Middle frontal gyrus (tissue), 1 donor: ENCODE data around the gene MAN1A2.
"Not testable (repeated sequence)": the region's sequence is repeated elsewhere in the genome, so short reads cannot be mapped to it uniquely, and the experiment has no call there.

Source experiments
- DNase-seq: peaks from one replicate; pipeline ENCODE4 v3.0.0-alpha.2; 2015; ENCODE audit warnings: low spot score; ENCODE audit errors: extremely low spot score

The MAN1A2 gene

DNA sequence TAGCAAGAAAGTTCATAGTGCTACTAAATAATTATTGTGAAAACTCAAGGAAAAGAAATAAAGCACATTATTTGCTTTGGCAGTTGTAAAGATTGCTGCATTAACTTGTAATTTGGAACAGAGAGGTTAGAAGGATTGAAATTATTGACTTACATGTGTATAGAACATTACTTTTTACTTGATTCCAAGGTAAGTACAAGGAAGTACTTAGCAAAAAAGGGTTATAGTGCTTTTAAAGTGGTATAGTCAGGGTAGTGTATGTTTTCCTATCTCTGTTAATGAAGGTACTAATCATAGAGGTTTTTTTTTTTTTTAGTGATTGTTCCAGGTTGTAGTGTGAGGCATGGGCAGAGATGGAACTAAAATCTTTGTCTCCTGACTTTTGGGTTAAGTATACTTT lies 29.4 kb downstream of the MAN1A2 start:
- DNase-seq = no peak

DNA sequence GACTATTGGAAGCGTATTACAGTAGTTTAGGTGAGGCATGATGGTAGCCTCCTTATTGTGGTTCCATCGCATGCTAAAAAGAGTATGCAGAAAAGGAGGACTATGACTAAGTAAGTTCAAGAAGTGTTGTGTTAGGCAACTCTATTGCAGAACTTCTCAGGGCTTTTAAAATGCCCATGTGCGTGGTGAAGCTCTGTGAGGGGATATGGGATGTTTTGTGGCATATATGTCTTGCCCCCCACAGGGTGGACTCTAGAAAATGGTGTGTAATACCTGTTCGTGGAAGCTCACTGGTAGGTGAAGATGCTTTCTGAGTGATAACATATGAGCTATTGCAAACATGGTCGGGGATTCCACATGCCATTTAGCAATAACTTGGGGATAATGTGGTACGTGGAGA lies 31.7 kb downstream of the MAN1A2 start:
- DNase-seq = no peak

DNA sequence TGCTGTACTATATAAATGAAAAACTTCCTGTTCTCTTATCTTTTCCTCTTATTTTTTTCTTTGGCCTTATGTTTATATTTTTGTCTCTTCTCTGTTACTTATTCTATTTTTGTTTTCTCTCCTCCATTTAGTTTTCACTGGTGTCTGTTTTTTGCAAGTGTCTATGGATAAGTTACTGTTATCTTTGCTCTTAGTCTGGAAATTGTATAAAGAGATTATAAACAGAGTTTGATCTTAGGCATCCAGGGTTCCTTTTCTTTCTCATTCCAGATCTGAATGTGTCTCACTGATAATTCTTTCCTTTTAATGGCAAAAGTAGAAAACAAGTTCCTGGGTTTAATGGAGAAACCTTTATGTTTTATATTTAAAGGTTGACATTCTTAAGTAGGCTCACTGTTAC lies 34.5 kb downstream of the MAN1A2 start:
- DNase-seq = no peak

DNA sequence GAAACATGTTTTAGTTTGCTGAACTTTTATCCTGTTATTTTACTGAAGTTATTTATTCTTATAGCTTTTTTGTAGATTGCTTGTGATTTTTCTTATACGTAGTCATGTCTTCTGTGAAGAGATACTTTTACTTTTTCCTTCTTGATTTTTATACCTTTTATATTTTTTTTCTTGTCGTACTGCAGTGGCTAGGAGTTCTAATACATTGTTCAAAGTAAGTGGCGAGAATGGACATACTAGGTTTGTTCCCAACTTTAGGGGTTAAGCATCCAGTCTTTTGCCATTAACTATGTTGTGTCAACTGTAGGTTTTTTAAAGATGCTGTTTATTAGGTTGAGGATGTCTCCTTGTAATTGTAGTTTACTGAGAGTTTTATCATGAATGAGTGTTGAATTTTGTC lies 36.3 kb downstream of the MAN1A2 start:
- no peak for DNase-seq

DNA sequence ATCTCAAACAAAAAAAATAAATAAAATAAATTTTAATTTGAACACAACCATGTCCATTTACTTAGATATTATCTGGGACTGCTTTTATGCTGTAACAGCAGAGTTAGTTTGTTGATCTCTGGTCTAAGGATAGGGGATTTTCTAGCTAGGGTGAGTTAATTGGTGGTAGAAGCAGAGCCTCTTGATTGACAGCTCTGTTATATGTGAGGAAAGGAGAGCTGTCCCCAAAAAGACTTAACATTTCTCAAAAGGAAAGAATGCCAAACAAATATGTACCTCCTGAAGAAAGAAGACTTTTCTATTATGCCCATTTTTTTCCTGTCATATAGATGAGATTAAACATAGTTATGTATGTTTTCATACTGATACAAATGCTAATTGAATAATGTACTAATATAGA lies 37.8 kb downstream of the MAN1A2 start:
- no peak for DNase-seq

DNA sequence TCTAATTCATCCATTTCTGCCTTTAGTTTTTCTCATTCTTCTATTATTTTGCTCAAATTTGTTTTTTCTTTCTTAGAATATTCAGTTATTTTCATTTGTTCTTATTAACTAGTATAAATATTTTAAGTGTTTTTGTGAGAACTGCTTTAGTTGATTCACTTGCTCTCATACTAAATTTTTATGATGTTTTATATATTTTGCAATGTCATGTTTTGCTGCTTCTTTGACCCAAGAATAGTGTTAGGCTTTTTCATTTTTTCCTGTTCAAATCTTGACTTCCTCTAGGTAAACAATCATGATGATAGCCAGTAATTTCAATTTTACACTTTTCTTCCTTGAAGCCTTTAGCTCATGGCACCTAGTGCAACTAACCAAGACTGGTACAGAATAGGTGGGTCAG lies 45.2 kb downstream of the MAN1A2 start:
- DNase-seq = no peak

DNA sequence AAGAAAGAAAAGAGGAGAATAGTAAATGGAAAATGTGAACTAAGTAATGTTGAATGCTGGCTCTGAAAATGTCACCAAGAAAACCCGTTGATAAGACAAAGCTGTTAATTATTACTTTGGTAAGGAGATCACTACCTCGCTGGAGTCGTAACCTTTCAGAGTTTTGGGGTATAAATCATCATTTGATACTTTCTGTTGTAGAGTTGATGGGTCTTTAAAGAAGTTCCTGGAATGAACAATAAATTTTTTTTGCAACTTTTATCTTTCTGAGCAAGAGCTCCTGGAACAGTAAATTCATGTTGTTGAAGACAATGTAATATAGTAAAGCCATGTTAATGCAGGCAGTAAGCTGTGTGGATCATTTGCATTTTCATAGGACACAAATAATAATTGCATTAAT lies 46.2 kb downstream of the MAN1A2 start:
- no peak for DNase-seq

DNA sequence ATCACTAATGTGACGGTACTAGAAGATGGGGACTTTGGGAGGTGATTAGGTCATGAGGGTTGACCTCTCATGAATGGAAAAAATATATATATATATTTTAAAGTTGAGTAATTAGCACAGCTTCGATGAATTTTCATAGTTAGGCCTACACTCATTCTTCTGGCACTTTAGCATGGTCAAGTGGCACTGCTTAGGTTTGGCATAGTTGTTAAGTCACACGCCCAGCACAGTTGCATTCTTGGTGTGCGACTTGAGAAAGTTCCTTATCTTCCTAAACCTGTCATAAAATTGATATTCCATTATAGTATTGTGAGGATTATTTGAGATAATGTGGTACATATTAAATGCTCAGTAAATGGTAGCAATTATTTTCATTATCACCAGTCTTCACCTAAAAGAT lies 47.7 kb downstream of the MAN1A2 start:
- DNase-seq = no peak

DNA sequence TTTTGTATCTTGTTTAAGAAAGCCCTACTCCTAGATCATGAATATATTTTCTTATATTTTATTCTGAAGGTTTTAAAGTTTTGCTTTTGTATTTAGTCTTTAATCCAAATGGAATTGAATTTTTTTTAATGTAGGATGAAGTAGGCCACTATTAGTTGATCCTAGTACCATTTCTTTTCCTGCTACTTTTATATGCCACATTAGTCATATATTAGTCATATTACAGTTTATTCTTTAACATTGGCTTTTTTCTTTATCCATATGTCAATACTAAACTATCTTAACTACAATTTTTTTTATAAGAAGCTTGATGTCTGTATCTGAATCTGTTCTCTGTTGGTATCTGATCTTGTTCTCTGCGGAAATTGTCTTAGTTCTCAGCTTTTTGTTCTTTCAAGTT lies 48.8 kb downstream of the MAN1A2 start:
- no peak for DNase-seq

DNA sequence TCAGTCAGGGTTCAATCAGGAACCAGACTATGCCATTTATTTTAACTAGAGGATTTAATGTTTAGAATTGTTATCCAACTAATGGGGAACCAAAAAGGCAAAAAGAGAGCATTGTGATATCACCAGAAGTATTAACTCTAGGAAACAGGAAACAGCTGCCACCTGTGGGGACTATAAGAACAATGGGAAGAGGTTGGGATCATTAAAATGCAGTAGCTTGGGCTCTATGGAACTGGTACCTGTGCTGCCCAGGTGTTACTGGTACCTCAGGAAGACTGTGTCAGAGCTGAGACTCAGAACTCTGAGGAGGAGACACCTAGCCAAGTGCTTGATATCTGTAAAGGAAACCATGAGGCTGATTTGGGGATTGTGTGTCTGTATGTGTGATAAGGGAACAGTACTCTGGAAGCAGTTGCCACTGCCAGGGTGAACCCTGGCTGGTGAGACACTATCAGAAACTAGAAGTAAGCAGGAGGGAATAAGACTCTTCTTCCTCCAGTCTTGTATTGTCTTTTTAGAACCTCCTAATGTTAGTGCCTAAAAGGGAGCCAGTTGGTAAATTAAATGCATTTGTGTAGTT lies 49.4 kb downstream of the MAN1A2 start:
- no peak for DNase-seq

DNA sequence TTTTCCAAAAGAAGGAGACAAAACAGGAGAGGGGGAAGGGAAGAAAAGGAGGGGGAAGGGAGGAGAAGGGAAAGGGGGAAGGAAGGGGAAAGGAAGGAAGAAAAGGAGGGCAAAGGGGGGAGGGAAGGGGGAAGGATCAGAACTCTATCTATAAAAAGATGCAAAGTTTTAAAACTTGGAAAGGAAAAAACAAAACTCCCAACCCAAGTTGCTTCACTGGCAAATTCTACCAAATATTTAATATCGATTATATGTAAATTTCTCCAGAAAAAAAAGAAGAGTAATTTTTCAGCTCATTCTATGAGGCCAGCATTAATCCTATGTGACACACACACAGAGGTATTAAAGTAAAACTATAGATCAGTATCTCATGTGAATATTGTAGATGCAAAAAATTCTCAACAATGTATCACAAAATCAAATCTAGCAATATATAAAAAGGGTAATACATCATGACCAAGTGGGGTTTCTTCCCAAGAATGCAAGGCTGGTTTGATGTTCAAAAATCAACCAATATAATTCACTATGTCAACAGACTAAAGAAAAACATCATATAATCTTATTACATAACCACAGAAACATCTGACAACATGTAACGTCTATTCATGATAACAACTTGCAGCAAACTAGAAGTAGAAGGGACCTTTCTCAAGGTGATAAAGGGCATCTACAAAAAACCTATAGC lies 57.9 kb downstream of the MAN1A2 start:
- DNase-seq = no peak

DNA sequence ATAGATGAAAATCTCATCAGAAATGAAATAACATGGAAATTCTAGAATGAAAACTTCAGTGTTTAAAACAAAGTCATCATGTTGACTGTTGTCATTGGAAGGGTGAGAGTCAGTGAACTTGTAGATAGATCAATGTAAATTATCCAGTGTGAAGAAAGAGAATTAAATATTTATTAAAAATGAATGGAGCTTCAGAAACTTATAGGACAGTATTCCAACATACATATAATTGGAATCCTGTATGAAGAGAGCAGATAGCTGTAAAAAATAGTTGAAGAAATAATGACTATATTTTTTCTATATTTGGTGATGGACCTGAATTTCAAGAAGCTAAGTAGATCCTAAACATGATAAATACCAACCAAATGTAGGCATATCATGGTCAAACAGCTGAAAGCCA lies 60.0 kb downstream of the MAN1A2 start:
- no peak for DNase-seq

DNA sequence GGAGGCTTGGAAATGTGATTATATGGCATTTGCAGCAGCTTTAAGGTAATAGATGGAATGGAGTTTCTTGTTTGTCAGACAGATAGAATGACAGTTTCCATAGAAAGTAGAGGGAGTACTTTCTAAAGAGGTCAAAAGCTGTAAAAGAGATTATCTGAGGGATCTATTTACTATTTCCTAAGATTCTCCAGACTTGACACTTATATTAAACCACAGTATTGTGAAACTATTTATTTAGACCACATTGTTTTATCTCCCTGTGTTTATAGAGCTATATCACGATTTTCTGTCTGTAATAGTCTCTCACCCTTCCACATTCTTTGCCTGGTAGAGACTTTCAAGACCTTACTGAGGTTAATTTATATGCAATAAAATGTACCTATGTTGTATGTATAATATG lies 66.7 kb downstream of the MAN1A2 start:
- DNase-seq = no peak

DNA sequence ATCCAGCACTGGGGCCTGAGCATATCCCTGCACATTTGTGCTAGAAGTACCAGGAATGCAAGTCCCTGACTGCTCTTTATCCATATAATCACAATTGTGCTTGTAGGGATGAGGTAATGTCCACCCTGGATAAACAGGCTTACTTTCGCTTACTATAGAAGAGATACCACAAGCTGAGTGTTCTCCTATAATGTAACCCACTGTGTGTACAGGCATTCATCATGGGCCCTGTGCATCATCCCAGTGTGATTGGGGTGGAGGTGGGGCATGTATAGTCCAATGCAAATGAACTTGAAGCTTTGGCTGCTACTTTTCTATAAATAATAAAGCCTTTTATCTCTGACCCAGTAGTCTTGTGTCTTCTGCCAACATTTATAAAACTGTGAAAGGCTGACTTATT lies 69.3 kb downstream of the MAN1A2 start:
- DNase-seq = no peak

DNA sequence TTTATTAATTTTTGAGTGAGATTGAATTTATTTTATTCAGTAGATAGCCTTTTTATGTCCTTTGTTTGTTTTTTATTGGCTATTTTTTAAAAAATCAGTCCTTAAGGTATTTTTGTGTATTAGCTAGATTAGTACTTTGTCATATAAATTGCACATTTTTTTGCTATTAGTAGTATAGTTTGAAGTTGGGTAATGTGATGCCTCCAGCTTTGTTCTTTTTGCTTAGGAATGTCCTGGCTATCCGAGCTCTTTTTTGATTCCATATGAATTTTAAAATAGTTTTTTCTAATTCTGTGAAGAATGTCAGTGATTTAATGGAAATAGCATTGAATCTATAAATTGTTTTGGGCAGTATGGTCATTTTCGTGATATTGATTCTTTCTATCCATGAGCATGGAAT lies 80.4 kb downstream of the MAN1A2 start:
- DNase-seq = no peak

DNA sequence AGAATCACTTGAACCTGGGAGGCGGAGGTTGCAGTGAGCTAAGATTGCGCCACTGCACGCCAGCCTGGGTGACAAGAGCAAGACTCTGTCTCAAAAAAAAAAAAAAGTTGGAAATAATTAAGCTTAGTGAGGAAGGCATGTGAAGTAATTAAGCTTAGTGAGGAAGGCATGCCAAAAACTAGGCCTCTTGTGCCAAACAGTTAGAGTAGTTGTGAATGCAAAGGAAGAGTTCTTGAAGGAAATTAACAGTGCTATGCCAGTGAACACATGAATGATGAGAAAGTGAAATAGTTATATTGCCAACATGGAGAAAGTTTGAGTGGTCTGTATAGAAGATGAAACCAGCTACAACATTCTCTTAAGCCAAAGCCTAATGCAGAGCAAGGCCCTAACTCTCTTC lies 85.0 kb downstream of the MAN1A2 start:
- DNase-seq = no peak

DNA sequence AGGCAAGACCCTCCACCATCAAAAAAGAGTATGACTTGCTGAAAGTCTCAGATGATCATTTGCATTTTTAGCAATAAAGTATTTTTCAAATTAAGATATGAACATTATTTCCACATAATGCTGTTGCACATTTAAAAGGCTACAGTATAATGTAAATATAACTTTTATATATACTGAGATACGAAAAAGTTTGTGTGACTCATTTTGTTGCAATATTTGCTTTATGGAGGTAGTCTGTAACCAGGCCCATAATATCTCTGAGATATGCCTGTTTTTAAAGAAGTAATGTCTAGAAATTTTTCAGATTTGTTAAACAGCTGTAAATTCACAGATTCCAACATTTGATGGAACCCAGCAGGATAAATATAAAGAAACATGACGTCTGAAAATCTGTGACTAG lies 86.7 kb downstream of the MAN1A2 start:
- DNase-seq = no peak

DNA sequence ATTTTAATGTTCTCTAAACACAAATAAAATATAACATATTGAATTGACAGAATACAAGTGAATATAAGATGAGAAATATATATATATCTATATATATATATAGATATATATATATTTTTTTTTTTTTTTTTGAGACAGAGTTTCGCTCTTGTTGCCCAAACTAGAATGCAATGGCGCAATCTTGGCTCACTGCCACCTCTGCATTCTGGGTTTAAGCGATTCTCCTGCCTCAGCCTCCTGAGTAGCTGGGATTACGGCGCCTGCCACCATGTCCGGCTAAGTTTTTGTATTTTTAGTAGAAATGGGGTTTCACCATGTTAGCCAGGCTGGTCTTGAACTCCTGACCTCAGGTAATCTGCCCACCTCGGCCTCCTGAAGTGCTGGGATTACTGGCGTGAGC lies 91.2 kb downstream of the MAN1A2 start:
- DNase-seq = not testable (repeated sequence)

DNA sequence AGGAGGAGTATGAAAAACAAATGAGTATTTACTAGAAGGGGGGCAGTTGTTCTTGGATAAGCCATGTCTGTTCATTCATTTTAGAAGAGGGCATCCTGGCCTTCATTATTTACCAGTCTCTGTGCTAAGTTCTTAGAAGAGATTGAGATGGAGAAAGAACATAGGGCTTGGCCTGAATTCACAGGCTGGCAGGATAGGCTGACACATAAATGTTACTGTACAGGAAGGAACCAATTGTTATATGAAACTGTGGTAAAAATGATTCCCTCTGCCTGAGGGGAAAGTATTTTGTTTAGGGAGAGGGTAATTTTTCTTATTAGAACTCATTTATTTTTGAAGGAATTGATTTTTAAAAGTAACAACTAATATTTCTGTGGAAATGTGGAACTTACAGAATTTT lies 99.5 kb downstream of the MAN1A2 start:
- no peak for DNase-seq

DNA sequence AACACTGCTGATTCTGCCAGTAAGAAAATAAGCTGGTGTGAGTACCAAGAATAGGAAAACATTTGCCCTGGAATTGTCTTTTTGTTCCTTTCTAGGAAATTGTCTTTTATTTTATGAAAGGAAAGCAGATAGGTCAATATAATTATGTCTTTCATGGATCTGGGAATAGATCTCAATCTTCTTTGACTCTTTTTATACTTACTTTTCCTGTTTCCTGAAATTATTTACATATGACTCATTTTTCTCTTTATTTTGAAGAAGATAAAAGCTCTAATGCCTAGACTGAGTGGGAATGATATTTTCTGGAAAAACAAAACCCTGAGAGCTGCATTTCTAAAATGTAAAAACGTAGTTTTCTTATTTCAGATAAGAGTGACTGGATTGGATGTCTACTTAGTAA lies 100.1 kb downstream of the MAN1A2 start:
- no peak for DNase-seq

DNA sequence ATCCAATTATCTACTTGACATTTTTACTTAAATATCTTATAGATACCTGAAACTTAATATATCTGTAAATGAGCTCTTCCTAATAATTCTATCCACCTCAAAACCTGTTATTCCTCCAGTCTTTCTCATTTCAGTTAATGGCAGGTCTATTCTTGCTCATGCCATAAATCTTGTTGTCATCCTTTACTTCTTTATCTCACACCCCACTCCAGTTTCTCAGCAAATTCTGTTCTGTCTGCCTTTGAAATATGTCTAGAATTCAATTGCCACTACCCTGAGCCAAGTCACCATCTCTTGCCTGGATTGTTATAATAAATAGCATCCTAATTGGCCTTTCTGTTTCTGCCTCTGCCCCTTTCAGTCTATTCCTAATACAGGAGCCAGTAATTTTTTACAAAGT lies 105.8 kb downstream of the MAN1A2 start:
- DNase-seq = no peak

DNA sequence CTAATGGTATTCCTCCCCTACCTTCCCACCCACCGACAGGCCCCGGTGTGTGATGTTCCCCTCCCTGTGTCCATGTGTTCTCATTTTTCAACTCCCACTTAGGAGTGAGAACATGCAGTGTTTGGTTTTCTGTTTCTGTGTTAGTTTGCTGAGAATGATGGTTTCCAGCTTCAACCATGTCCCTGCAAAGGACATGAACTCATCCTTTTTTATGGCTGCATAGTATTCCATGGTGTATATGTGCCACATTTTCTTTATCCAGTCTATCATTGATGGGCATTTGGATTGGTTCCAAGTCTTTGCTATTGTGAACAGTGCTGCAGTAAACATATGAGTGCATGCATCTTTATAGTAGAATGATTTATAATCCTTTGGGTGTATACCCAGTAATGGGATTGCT lies 108.2 kb downstream of the MAN1A2 start:
- not testable (repeated sequence) for DNase-seq

DNA sequence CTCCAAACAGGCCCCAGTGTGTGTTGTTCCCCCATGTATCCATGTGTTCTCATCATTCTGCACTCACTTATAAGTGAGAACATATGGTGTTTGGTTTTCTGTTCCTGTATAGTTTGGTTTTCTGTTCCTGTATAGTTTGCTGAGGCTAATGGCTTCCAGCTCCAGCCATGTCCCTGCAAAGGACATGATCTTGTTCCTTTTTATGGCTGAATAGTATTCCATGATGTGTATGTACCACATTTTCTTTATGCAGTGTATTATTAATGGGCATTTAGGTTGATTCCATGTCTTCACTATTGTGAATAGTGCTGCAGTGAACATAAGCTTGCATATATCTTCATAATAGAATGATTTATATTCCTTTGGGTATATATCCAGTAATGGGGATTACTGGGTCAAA lies 111.8 kb downstream of the MAN1A2 start:
- DNase-seq = no peak

DNA sequence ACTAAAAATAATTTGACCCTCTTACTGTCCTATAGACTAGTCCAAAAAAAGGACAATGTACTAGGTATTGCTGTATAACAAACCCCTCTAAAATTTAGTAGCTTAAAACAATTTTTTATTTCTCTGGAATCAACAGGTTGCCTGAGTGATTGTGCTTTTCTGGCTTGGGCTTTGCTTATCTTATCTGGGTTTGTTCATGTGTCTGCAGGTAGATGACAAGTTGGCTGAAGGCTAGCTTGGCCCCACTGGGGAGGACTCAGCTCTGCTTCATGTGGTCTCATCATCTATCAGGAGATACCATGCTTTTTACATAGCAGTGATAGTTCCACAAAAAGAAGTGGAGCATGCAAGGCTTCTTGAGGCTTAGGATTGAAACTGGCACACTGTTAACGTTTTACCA lies 114.2 kb downstream of the MAN1A2 start:
- DNase-seq = no peak
